Transverse colon (tissue), 3 donors: ENCODE results near the gene LETMD1.

Experiments used
- EP300 ChIP-seq: sonication (generic); formaldehyde crosslinking; IDR thresholded peaks from one replicate; pipeline ENCODE4 v1.6.1; 2017; ENCODE audit warnings: antibody characterized with exemption, low read depth
- POLR2A ChIP-seq: fragments of 450-650 bp; IDR thresholded peaks from one replicate; pipeline ENCODE4 v1.6.1; 2016; ENCODE audit warnings: antibody characterized with exemption, mild to moderate bottlenecking, moderate library complexity
- TF ChIP-seq, protein P1 (sequence below), 5 experiments: fragments of 200-600 bp in 3 of 5; fragments of 450-650 bp in 2 of 5; sonication (generic) in 3 of 5; IDR thresholded peaks; 1 replicate in 2 of 5; 2 replicates in 3 of 5; pipeline ENCODE4 v1.5.1; 2016 to 2017; ENCODE audit warnings: antibody characterized with exemption in 5 of 5, inconsistent platforms in 3 of 5, mild to moderate bottlenecking in 2 of 5, moderate library complexity in 1 of 5

DNA sequence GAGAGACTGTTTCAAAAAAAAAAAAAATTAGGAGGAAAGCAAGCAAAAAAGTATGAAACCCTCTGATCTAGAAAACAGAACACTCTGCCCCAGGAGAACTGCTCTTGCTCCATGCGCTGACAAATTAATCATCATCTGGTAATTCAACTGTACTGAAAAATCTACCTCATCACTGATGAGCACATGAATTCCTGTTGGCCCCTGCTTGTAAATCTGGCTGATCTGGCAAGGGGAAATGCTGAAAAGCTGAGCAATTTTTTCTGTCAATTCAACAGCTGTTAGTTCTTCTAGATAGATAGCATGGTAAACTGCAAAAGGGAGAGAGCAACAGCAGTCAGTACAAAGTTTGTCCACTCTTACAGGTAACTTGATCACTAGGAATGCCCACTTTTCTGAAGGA, 50.5 kb downstream of the LETMD1 start:
- TF ChIP-seq EP300 = no peak
- TF ChIP-seq, protein P1, sequence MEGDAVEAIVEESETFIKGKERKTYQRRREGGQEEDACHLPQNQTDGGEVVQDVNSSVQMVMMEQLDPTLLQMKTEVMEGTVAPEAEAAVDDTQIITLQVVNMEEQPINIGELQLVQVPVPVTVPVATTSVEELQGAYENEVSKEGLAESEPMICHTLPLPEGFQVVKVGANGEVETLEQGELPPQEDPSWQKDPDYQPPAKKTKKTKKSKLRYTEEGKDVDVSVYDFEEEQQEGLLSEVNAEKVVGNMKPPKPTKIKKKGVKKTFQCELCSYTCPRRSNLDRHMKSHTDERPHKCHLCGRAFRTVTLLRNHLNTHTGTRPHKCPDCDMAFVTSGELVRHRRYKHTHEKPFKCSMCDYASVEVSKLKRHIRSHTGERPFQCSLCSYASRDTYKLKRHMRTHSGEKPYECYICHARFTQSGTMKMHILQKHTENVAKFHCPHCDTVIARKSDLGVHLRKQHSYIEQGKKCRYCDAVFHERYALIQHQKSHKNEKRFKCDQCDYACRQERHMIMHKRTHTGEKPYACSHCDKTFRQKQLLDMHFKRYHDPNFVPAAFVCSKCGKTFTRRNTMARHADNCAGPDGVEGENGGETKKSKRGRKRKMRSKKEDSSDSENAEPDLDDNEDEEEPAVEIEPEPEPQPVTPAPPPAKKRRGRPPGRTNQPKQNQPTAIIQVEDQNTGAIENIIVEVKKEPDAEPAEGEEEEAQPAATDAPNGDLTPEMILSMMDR (IDR thresholded peaks at IDR 0.05) = no peak
- no peak for TF ChIP-seq POLR2A
